Skeletal muscle tissue (tissue), 4 donors: ENCODE results near the gene MYCT1. TPM values are rescaled to one million over a fixed set of nuclear protein-coding genes. Genes with fewer than 3 reads are reported as not detected.
"Not testable (repeated sequence)": the region's sequence is repeated elsewhere in the genome, so short reads cannot be mapped to it uniquely, and the experiment has no call there.

ENCODE experiments used
- H3K27ac ChIP-seq: one replicate; pipeline ENCODE4 v1.7.0; 2013; ENCODE audit warnings: mild to moderate bottlenecking, low read depth, low read length, inconsistent platforms
- H3K27me3 ChIP-seq, 3 donors: one replicate each; pipeline ENCODE4 v1.7.0; 2013; ENCODE audit warnings: low read length in 3 of 3; ENCODE audit not compliant: control insufficient read depth in 3 of 3, insufficient read depth in 3 of 3
- H3K36me3 ChIP-seq, 3 donors: one replicate each; pipeline ENCODE4 v1.7.0; 2013; ENCODE audit warnings: low read length in 3 of 3; ENCODE audit not compliant: control insufficient read depth in 3 of 3, insufficient read depth in 3 of 3
- H3K4me1 ChIP-seq, 3 donors: one replicate each; pipeline ENCODE4 v1.7.0; 2013; ENCODE audit warnings: low read length in 3 of 3, mild to moderate bottlenecking in 3 of 3; ENCODE audit not compliant: control insufficient read depth in 3 of 3, insufficient read depth in 3 of 3
- H3K4me3 ChIP-seq, 3 donors: one replicate each; pipeline ENCODE4 v1.7.0; 2013; ENCODE audit warnings: low read length in 3 of 3
- H3K9ac ChIP-seq, 3 donors: one replicate each; pipeline ENCODE4 v1.7.0; 2013; ENCODE audit warnings: low read length in 3 of 3, mild to moderate bottlenecking in 3 of 3, moderate library complexity in 2 of 3, low read depth in 1 of 3
- H3K9me3 ChIP-seq, 3 donors: one replicate each; pipeline ENCODE4 v1.7.0; 2013; ENCODE audit warnings: low read length in 3 of 3; ENCODE audit not compliant: control insufficient read depth in 3 of 3
- total RNA-seq: library from RNA; depleted of rRNA; stranded (reverse); fragments of >200 nt; gene quantifications from one replicate; pipeline ENCODE4 v1.2.3, GENCODE V29; 2014
- donor health status: Osteomylitis.

Gene MYCT1
- total RNA-seq, 1 donor from 2014 or later: 12.0 TPM

GRCh38 chr6:152682935-152683334 lies 14.8 kb upstream of the MYCT1 start:
- not testable (repeated sequence) for H3K27me3 ChIP-seq, H3K27ac ChIP-seq, H3K4me1 ChIP-seq, H3K36me3 ChIP-seq, H3K9me3 ChIP-seq, H3K4me3 ChIP-seq, H3K9ac ChIP-seq

DNA sequence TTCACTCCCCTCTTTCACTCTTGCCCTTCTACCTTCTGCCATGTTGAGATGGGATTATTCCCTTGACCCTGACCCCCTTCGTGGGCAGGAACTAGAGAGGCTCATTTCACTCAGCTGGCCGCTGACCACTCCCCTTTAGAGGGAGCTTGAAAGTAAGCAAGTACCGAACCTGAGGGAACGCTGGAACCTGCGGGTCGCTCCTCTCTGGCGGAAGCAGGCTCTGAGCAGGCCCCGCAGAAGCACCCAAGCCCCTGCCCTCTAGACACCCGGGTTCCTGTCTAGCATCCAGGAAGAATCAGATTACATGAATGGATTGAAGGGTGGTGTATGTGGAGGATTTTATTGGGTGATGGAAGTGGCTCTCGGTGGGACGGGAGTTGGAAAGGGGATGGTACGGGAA lies 11.9 kb upstream of the MYCT1 start:
- Histone ChIP-seq H3K4me1 (no peaks in the 10 kb centered on the region), H3K27ac (no peak overlapping the region), H3K36me3 (no peaks in the 10 kb centered on the region), H3K27me3 (no peaks in the 10 kb centered on the region), H3K4me3 (no peak overlapping the region), H3K9me3 (no peaks in the 10 kb centered on the region), H3K9ac (no peak overlapping the region)

DNA sequence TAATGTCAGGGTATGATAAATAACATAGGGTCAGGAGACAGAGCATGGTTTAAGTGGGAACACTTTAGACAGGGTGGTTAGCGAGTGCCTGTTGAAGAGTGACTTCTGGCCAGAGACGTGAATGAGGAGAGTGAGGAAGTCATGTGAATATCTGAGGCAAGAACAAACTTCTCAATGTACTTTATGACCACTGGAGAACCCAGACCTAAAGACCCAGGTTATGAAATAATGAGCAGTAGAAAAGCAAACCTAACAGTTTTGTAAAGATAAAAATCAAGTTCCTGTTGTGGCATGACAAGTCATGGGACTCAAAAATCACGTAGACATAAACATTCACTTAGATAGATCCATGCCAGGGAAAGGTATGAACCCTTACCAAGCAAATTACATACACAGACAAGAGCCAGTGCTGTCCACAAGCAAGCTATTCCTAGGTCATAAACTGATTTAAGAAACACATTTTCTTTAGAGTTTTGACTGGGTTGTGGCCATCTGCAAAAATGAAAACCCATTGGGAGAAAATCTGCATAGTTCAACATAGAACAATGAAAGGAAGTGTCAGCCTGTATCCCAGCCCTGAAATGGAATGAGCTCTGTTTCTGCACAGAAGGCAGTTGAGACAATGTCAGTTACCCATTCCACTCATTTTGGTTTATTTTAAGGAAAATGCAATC lies 2.2 kb upstream of the MYCT1 start:
- no peaks in the 10 kb centered on the region for H3K27me3 ChIP-seq
- H3K27ac ChIP-seq: peak overlapping the region; percentile 27
- no peak overlapping the region for H3K4me3 ChIP-seq
- H3K4me1 ChIP-seq: no peaks in the 10 kb centered on the region
- no peaks in the 10 kb centered on the region for H3K9me3 ChIP-seq
- H3K9ac ChIP-seq: no peak overlapping the region
- H3K36me3 ChIP-seq: no peaks in the 10 kb centered on the region

DNA sequence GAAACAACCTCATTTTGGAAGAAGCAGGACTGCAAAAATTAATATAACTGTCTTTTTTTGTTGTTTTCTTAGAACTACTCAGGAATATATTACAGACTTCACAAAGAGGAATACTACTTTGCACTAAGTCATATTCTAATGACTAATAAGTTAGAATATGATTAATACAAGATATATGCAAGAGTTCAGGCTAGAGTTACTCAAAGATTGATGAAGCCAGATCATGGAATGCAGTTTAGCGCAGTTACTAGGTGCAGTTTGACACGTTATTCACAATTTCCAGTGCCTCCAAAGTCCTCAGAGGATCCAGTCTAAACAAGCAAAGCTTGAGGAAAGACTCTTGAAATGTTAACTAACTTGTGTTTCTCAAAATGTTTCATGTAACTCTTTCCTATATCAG lies 1.2 kb upstream of the MYCT1 start:
- Histone ChIP-seq H3K36me3 (no peaks in the 10 kb centered on the region), H3K27ac (no peak overlapping the region), H3K9me3 (no peaks in the 10 kb centered on the region), H3K9ac (no peak overlapping the region), H3K27me3 (no peaks in the 10 kb centered on the region), H3K4me1 (no peaks in the 10 kb centered on the region), H3K4me3 (no peak overlapping the region)

DNA sequence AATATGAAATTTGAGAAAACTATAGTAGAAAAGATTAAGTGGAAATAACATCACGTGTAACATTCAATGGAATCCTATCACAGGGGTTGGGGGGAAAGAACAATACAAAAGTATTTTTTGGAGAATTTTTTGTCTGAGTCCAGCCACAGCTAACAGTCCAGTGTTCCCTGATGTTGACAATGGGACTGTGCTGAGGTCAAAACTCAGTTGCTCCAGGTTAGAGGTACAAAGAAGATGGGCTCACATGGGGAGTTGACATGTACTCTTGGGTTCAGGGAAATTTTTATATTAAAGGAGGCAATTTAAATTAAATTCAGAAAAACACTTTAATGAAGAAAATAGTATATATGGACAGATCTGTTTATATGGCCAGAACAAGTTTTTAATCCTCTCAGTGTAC lies 995 bp downstream of the MYCT1 start:
- Histone ChIP-seq H3K9ac (peak overlapping the region in 2 of 3 donors; percentile 35 to 46), H3K4me3 (peak overlapping the region in 2 of 3 donors; percentile 37 to 52), H3K27ac (no peak overlapping the region)

DNA sequence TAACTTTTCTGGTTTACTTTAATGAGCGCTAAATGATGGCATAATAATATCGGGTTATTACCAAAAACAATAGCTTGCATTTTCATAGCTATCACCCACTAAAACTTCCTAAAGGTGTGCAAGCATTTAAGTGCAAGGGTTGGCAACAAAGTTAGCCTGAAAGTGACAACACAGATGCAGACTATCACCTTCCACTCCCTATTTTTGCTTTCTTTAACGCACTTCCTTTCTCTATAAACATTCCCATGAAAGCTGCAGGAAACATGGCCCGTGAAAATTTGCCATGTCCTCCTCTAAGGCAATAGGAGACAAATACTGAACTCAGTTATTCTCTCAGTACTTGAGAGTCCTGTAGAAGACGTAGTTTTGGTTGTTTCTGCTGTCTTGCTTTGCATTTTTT lies 2.7 kb downstream of the MYCT1 start:
- H3K9me3 ChIP-seq: no peaks in the 10 kb centered on the region
- no peaks in the 10 kb centered on the region for H3K4me1 ChIP-seq
- H3K27me3 ChIP-seq: peaks cover 0 to 3% (median 0%) of the 10 kb centered on the region in 3 donors
- no peak overlapping the region for H3K9ac ChIP-seq
- H3K4me3 ChIP-seq: peak overlapping the region in 1 of 3 donors; percentile 9
- H3K27ac ChIP-seq: no peak overlapping the region
- H3K36me3 ChIP-seq: no peaks in the 10 kb centered on the region

More for the DNA sequence above, 995 bp downstream of the MYCT1 start:
- Histone ChIP-seq H3K27me3 (peaks cover 0 to 3% (median 0%) of the 10 kb centered on the region in 3 donors), H3K4me1 (no peaks in the 10 kb centered on the region), H3K9me3 (no peaks in the 10 kb centered on the region), H3K36me3 (no peaks in the 10 kb centered on the region)

DNA sequence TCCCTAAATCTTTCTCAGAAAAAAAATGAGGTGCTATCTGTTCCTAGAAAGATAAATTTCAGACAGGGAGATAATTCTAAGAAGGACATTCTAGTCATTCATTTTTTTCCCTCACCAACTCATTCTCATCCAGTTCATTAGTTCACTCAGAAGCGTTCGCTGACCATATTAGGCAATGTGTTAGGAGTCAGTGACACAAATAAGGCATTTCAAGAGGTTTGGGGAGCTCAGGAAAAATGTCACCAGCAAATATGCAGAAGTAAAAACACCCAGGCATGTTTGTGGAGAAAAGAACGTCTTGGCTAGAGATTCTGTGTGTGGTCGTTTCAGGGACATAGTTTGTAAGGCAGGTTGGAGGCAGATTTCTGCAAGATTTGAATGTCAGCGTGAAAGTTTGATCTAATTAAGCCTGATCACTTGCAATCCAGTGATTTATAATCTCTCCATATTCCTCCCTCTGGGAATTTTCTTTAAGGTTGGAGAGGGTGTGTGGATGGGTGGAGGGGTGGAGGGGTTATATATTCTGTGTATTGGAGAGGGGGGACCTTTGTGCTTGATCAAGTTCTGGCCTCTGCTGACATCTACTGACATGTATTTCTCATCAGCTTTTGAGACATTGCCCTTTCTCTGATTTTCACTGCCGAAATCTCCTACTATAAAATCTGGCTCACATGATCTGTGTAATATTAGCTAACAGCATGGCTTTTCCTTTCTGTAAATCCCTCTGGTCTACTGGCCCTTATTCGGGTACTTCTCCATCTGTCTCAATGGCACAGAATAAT lies 3.6 kb downstream of the MYCT1 start:
- Histone ChIP-seq H3K4me3 (peak overlapping the region in 1 of 3 donors; percentile 34), H3K27ac (no peak overlapping the region), H3K4me1 (no peaks in the 10 kb centered on the region), H3K27me3 (peaks cover 0 to 3% (median 0%) of the 10 kb centered on the region in 3 donors), H3K36me3 (no peaks in the 10 kb centered on the region), H3K9ac (no peak overlapping the region), H3K9me3 (no peaks in the 10 kb centered on the region)

DNA sequence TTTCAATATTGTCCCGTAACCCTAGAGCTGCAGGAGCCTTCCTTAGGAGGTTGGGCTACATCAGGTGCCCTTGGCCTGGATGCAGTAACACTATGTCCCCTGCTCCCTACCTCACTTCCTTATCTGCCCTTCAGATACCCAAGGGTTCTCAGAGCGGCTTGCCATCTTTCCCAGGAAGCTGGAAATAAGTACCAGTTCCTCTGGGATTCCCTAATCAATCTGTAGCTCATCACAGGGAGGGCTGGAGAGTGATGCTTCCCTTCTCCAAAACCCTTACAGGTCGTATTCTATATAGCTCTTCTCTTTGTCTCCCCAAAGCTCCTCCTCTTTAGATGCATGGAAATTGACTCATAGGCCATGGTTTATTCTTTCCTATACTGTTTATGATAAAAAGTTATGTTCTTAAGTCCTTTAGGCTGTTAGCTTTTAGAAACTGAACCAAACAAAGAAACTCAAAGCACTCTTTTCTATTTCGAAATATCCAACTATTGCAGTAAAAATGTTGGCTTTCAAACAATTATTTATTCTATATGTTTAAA lies 4.2 kb downstream of the MYCT1 start:
- Histone ChIP-seq H3K27ac (no peak overlapping the region), H3K9me3 (peaks cover 0 to 2% (median 0%) of the 10 kb centered on the region in 3 donors), H3K4me1 (no peaks in the 10 kb centered on the region), H3K9ac (no peak overlapping the region), H3K4me3 (peak overlapping the region in 1 of 3 donors; percentile 34), H3K36me3 (no peaks in the 10 kb centered on the region), H3K27me3 (peaks cover 0 to 3% (median 0%) of the 10 kb centered on the region in 3 donors)

DNA sequence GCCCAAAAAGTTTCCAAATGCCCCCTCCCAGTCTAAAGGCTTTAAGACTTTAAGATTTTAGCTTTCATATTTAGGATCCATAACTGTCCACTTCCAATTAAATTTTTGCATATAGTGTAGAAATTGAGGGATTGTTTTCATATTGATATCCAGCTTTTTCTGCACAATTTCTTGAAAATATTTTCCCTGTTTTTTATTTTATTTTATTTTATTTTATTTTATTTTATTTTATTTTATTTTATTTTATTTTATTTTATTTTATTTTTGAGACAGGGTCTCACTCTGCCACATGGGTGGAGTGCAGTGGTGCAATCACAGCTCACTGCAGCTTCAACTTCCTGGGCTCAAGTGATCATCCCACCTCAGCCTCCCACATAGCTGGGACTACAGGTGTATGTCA lies 6.1 kb downstream of the MYCT1 start:
- H3K9me3 ChIP-seq: not testable (repeated sequence)

GRCh38 chr6:152705327-152705726 lies 7.6 kb downstream of the MYCT1 start:
- Histone ChIP-seq H3K27ac (no peak overlapping the region), H3K4me1 (no peaks in the 10 kb centered on the region), H3K36me3 (no peaks in the 10 kb centered on the region), H3K4me3 (no peak overlapping the region), H3K27me3 (peaks cover 0 to 3% (median 0%) of the 10 kb centered on the region in 3 donors), H3K9ac (no peak overlapping the region), H3K9me3 (peaks cover 0 to 3% (median 0%) of the 10 kb centered on the region in 3 donors)

More for the DNA sequence above, 6.1 kb downstream of the MYCT1 start:
- not testable (repeated sequence) for H3K4me1 ChIP-seq, H3K27me3 ChIP-seq, H3K36me3 ChIP-seq, H3K4me3 ChIP-seq, H3K27ac ChIP-seq, H3K9ac ChIP-seq
